A549 (cell line): ENCODE data around the gene TXNDC2. TPM values are rescaled to one million over a fixed set of nuclear protein-coding genes. Genes with fewer than 3 reads are reported as not detected.

Experiments used
- ATAC-seq, 2 experiments: fragments of 200-7000 bp in 1 of 2; fragments of >200 bp in 1 of 2; cut with Nextera tagmentation in 1 of 2; cut with Tn5 transposase in 1 of 2; 3 replicates each; pipeline versions ENCODE4 v1.8.0 to v1.9.1; 2018 to 2020; ENCODE audit warnings: mild to moderate bottlenecking in 1 of 2, moderate library complexity in 1 of 2
- CTCF ChIA-PET: fragments of 300-600 bp; sonication (Branson Sonifier 250); formaldehyde crosslinking; extraction: SDS; loops from one replicate; lab custom pipeline; 2021; ENCODE audit warnings: antibody characterized with exemption, inconsistent platforms; lab: Yijun Ruan, JAX
- POLR2A ChIA-PET: fragments of 350-600 bp; formaldehyde crosslinking; extraction: SDS; loops from one replicate; lab custom pipeline; 2021; ENCODE audit warnings: antibody characterized with exemption, inconsistent platforms; lab: Yijun Ruan, JAX
- DNase-seq, 2 experiments: peaks; one replicate each; pipeline versions ENCODE4 v3.0.0 to v3.0.0-alpha.2; 2011 to 2016; ENCODE audit warnings: low read depth in 1 of 2, low spot score in 1 of 2
- FAIRE-seq: peaks from 2 replicates; lab custom pipeline; 2011; peaks lifted over from hg19 to GRCh38; lab: Jason Lieb, UNC
- H3K27ac ChIP-seq, 2 experiments: fragments of >200 bp; sonication (Bioruptor Twin); formaldehyde crosslinking; 3 replicates each; pipeline ENCODE4 v1.5.1; 2016 to 2017
- H3K4me1 ChIP-seq: fragments of >200 bp; sonication (Bioruptor Twin); formaldehyde crosslinking; 3 replicates; pipeline ENCODE4 v1.6.1; 2016
- H3K4me2 ChIP-seq: fragments of >200 bp; sonication (Bioruptor Twin); formaldehyde crosslinking; 3 replicates; pipeline ENCODE4 v1.6.1; 2016
- H3K4me3 ChIP-seq: fragments of >200 bp; sonication (Bioruptor Twin); formaldehyde crosslinking; 3 replicates; pipeline ENCODE4 v1.5.1; 2016
- H3K9me3 ChIP-seq: fragments of >200 bp; sonication (Bioruptor Twin); formaldehyde crosslinking; 3 replicates; pipeline ENCODE4 v1.6.1; 2016
- BHLHE40 ChIP-seq: IDR thresholded peaks from 2 replicates; pipeline ENCODE4 v1.6.1; 2012; ENCODE audit warnings: low read depth, low read length, inconsistent platforms
- CEBPB ChIP-seq, 2 experiments: fragments of >200 bp in 1 of 2; sonication (Bioruptor Twin) in 1 of 2; formaldehyde crosslinking in 1 of 2; IDR thresholded peaks; 2 replicates each; pipeline ENCODE4 v1.6.1; 2012 to 2016
- CHD4 ChIP-seq: fragments of 200-600 bp; sonication (generic); IDR thresholded peaks from 2 replicates; pipeline ENCODE4 v1.6.1; 2016; ENCODE audit warnings: antibody characterized with exemption, mild to moderate bottlenecking, borderline replicate concordance
- EP300 ChIP-seq, 2 experiments: fragments of >200 bp; sonication (Bioruptor Twin); formaldehyde crosslinking; IDR thresholded peaks; 2 replicates in 1 of 2; 3 replicates in 1 of 2; pipeline ENCODE4 v1.6.1; 2016 to 2017
- HES2 ChIP-seq: fragments of >200 bp; sonication (Bioruptor Twin); formaldehyde crosslinking; IDR thresholded peaks from 2 replicates; pipeline ENCODE4 v1.6.1; 2016
- HEYL ChIP-seq: fragments of 250-450 bp; sonication (Bioruptor Pico); IDR thresholded peaks from 2 replicates; pipeline ENCODE4 v1.8.0; 2021; ENCODE audit warnings: mild to moderate bottlenecking, moderate library complexity
- JUNB ChIP-seq: fragments of >200 bp; sonication (Bioruptor Twin); formaldehyde crosslinking; IDR thresholded peaks from 2 replicates; pipeline ENCODE4 v1.6.1; 2016
- KDM5A ChIP-seq: fragments of 200-600 bp; sonication (generic); IDR thresholded peaks from 2 replicates; pipeline ENCODE4 v1.6.1; 2016; ENCODE audit warnings: antibody characterized with exemption, mild to moderate bottlenecking
- MAFK ChIP-seq: fragments of 450-650 bp; IDR thresholded peaks from 2 replicates; pipeline ENCODE4 v1.6.1; 2014; ENCODE audit not compliant: partially characterized antibody
- MAX ChIP-seq: IDR thresholded peaks from 2 replicates; pipeline ENCODE4 v1.6.1; 2012
- MYC ChIP-seq: IDR thresholded peaks from 2 replicates; pipeline ENCODE4 v1.6.1; 2012; ENCODE audit warnings: mild to moderate bottlenecking, inconsistent platforms, low read length, improper control_type of control experiment, borderline replicate concordance
- NR3C1 ChIP-seq: fragments of >200 bp; sonication (Bioruptor Twin); formaldehyde crosslinking; IDR thresholded peaks from 3 replicates; pipeline ENCODE4 v1.6.1; 2017
- PBX3 ChIP-seq: IDR thresholded peaks from 2 replicates; pipeline ENCODE4 v1.6.1; 2012
- POLR2AphosphoS2 ChIP-seq: conservative IDR thresholded peaks from 2 replicates; pipeline ENCODE4 v1.6.1; 2012; ENCODE audit warnings: low read length, improper control_type of control experiment, inconsistent platforms
- RAD21 ChIP-seq, 2 experiments: fragments of >200 bp in 1 of 2; sonication (Bioruptor Twin) in 1 of 2; formaldehyde crosslinking in 1 of 2; IDR thresholded peaks in 1 of 2; conservative IDR thresholded peaks in 1 of 2; 2 replicates in 1 of 2; 3 replicates in 1 of 2; pipeline ENCODE4 v1.6.1; 2012 to 2018; ENCODE audit warnings: inconsistent platforms in 1 of 2
- RCOR1 ChIP-seq: fragments of 150-350 bp; IDR thresholded peaks from 2 replicates; pipeline ENCODE4 v1.6.1; 2014; ENCODE audit warnings: antibody characterized with exemption, low read length, low read depth
- REST ChIP-seq: fragments of 200-600 bp; sonication (generic); IDR thresholded peaks from 2 replicates; pipeline ENCODE4 v1.6.1; 2016; ENCODE audit warnings: antibody characterized with exemption, mild to moderate bottlenecking, moderate library complexity
- RNF2 ChIP-seq: fragments of 200-600 bp; sonication (generic); IDR thresholded peaks from 2 replicates; pipeline ENCODE4 v1.6.1; 2016; ENCODE audit warnings: low read depth, mild to moderate bottlenecking, antibody characterized with exemption, moderate library complexity, borderline replicate concordance
- SREBF2 ChIP-seq: fragments of 450-650 bp; IDR thresholded peaks from 2 replicates; pipeline ENCODE4 v1.6.1; 2014; ENCODE audit warnings: mild to moderate bottlenecking, moderate library complexity
- TFCP2L1 ChIP-seq: fragments of 250-450 bp; sonication (Bioruptor Pico); IDR thresholded peaks from 2 replicates; pipeline ENCODE4 v1.5.0; 2021; ENCODE audit warnings: mild to moderate bottlenecking
- TP53 ChIP-seq: fragments of 250-450 bp; sonication (Bioruptor Pico); IDR thresholded peaks from 2 replicates; pipeline ENCODE4 v1.5.0; 2021; ENCODE audit warnings: mild to moderate bottlenecking, moderate library complexity
- WGBS: methylation state at CpG from one replicate; pipeline ENCODE4 v1.1.6; 2017; ENCODE audit errors: missing lambda C conversion rate; 5-methylcytosine and 5-hydroxymethylcytosine counted together
- polyA plus RNA-seq, 4 experiments: library from polyadenylated mRNA; depleted of rRNA in 3 of 4; stranded (reverse); fragments of >200 nt; fragmentation: RNase III in 1 of 4; extraction: RNeasy Plus Mini Kit Qiagen cat#74134 plus additional on column Dnase treatment in 1 of 4; gene quantifications; 2 replicates in 3 of 4; 3 replicates in 1 of 4; pipeline ENCODE4 v1.2.3, GENCODE V29; 2011 to 2017

TXNDC2 gene
- polyA plus RNA-seq, 2 of the 4 experiments (the other 2 are of a cell fraction) = 0.06 to 0.16 TPM

GRCh38 chr18:9926223-9926894, 40.6 kb downstream of the TXNDC2 start:
- Histone ChIP-seq H3K9me3 (no peaks in the 10 kb centered on the region), H3K4me3 (no peak overlapping the region), H3K4me2 (peak overlapping the region; percentile 44), H3K4me1 (peaks cover 76% of the 10 kb centered on the region), H3K27ac (no peak overlapping the region)
- CTCF ChIA-PET = interaction anchor here (1.3 kb wide), 1 partner anchor 11 kb away, joined by 3 read pairs; no protein-coding TSS in a partner anchor
- DNase-seq (no peak), FAIRE-seq (no peak), ATAC-seq (no peak)
- POLR2A ChIA-PET = interaction anchor here (0.7 to 0.9 kb wide), 2 partner anchors 13 to 211 kb away, joined by 4 to 5 read pairs; partner anchors contain the start of gene VAPA
- no peak for TF ChIP-seq JUNB
- TF ChIP-seq EP300 (IDR thresholded peaks at IDR 0.05) = no peak
- 70% methylated on average over 2 of the region's 2 CpGs for WGBS

- 33% methylated on average over 1 of the region's 1 CpG for WGBS
- DNase-seq (no peak), ATAC-seq (no peak), FAIRE-seq (no peak)
- peaks cover 82% of the 10 kb centered on the region for H3K4me1 ChIP-seq
- no peak for TF ChIP-seq NR3C1
- TF ChIP-seq CEBPB (IDR thresholded peaks at IDR 0.05) = no peak
- no peak for TF ChIP-seq RAD21 (conservative IDR thresholded peaks at IDR 0.05 in 1 of 2, IDR thresholded peaks at IDR 0.05 in 1 of 2)
- TF ChIP-seq RCOR1 = no peak
- no peak for TF ChIP-seq TP53
- no peak for TF ChIP-seq MAFK
- TF ChIP-seq TFCP2L1 (CRISPR knock-in tag) = no peak
- TF ChIP-seq SREBF2 = no peak
- POLR2A ChIA-PET = interaction anchor here (0.7 to 0.9 kb wide), 2 partner anchors 14 to 212 kb away, joined by 4 to 5 read pairs; partner anchors contain the start of gene VAPA
- no peaks in the 10 kb centered on the region for H3K9me3 ChIP-seq
- CTCF ChIA-PET = interaction anchor here (1.3 kb wide), 1 partner anchor 12 kb away, joined by 3 read pairs; no protein-coding TSS in a partner anchor
- H3K4me3 ChIP-seq = no peak overlapping the region
- no peak overlapping the region for H3K27ac ChIP-seq
- peak overlapping the region; percentile 44 for H3K4me2 ChIP-seq
These were observed 41.2 kb downstream of the TXNDC2 start for GRCh38 chr18:9926977-9927376.

GRCh38 chr18:9927392-9928063, 41.8 kb downstream of the TXNDC2 start:
- Histone ChIP-seq H3K4me3 (no peak overlapping the region), H3K9me3 (no peaks in the 10 kb centered on the region)
- WGBS = 71% methylated on average over 2 of the region's 2 CpGs
- no peak for ATAC-seq
- no peak for DNase-seq
- no peak for TF ChIP-seq KDM5A
- TF ChIP-seq PBX3 = no peak
- TF ChIP-seq CHD4 = no peak
- no peak for TF ChIP-seq HES2
- TF ChIP-seq POLR2AphosphoS2 = no peak
- TF ChIP-seq MAX = no peak
- no peak for TF ChIP-seq HEYL
- no peak for TF ChIP-seq MYC
- TF ChIP-seq REST = no peak
- TF ChIP-seq BHLHE40 = no peak
- TF ChIP-seq RNF2 = no peak
- TF ChIP-seq, all 56 proteins: peak for 0
- CTCF ChIA-PET = no interaction called here
- no peak for FAIRE-seq
- H3K4me1 ChIP-seq = peaks cover 83% of the 10 kb centered on the region
- POLR2A ChIA-PET = interaction anchor here (0.7 to 0.9 kb wide), 2 partner anchors 14 to 212 kb away, joined by 4 to 5 read pairs; partner anchors contain the start of gene VAPA
- H3K4me2 ChIP-seq = peak overlapping the region; percentile 44; the same call in 2 of the 3 replicates
- H3K27ac ChIP-seq = no peak overlapping the region
